KMS-11 (cell line): ENCODE results near the gene MRAP2.
"Not testable (repeated sequence)": the region's sequence is repeated elsewhere in the genome, so short reads cannot be mapped to it uniquely, and the experiment has no call there.

Experiments
- H2AFZ ChIP-seq: fragments of 200-600 bp; sonication (generic); 2 replicates; pipeline ENCODE4 v1.6.1; 2016; ENCODE audit warnings: antibody characterized with exemption, mixed run types, low read depth
- H3K27ac ChIP-seq: fragments of 200-600 bp; sonication (generic); 2 replicates; pipeline ENCODE4 v1.6.1; 2016; ENCODE audit warnings: mild to moderate bottlenecking, mixed run types
- H3K27me3 ChIP-seq: fragments of 200-600 bp; sonication (generic); 2 replicates; pipeline ENCODE4 v1.6.1; 2017; ENCODE audit warnings: mild to moderate bottlenecking, low read depth, mixed run types, moderate library complexity; ENCODE audit not compliant: insufficient read depth
- H3K36me3 ChIP-seq: fragments of 200-600 bp; sonication (generic); 2 replicates; pipeline ENCODE4 v1.6.1; 2017; ENCODE audit warnings: mild to moderate bottlenecking, mixed run types; ENCODE audit not compliant: insufficient read depth
- H3K4me1 ChIP-seq: fragments of 200-600 bp; sonication (generic); 2 replicates; pipeline ENCODE4 v1.6.1; 2016; ENCODE audit warnings: mild to moderate bottlenecking, low read depth, mixed run types; ENCODE audit not compliant: poor library complexity, severe bottlenecking
- H3K4me2 ChIP-seq: fragments of 200-600 bp; sonication (generic); 2 replicates; pipeline ENCODE4 v1.7.0; 2016; ENCODE audit warnings: mild to moderate bottlenecking, mixed run types
- H3K4me3 ChIP-seq: fragments of 200-600 bp; sonication (generic); IDR thresholded peaks from 2 replicates; pipeline ENCODE4 v1.6.1; 2017; ENCODE audit warnings: low read depth, low read length, mixed read lengths; ENCODE audit not compliant: insufficient read depth
- H3K79me2 ChIP-seq: fragments of 200-600 bp; sonication (generic); 2 replicates; pipeline ENCODE4 v1.6.1; 2016; ENCODE audit warnings: low read depth, mixed run types; ENCODE audit not compliant: insufficient read depth
- H3K9ac ChIP-seq: fragments of 200-600 bp; sonication (generic); 2 replicates; pipeline ENCODE4 v1.6.1; 2016; ENCODE audit warnings: mild to moderate bottlenecking, mixed run types
- H4K20me1 ChIP-seq: fragments of 200-600 bp; sonication (generic); 2 replicates; pipeline ENCODE4 v1.6.1; 2016; ENCODE audit warnings: mild to moderate bottlenecking, mixed run types; ENCODE audit not compliant: insufficient read depth
- TF ChIP-seq, protein P1 (sequence below): fragments of 200-600 bp; sonication (generic); conservative IDR thresholded peaks from 2 replicates; pipeline ENCODE4 v1.6.1; 2017; ENCODE audit warnings: low read depth, mild to moderate bottlenecking, antibody characterized with exemption, low read length, moderate library complexity, mixed read lengths

MRAP2 gene

DNA sequence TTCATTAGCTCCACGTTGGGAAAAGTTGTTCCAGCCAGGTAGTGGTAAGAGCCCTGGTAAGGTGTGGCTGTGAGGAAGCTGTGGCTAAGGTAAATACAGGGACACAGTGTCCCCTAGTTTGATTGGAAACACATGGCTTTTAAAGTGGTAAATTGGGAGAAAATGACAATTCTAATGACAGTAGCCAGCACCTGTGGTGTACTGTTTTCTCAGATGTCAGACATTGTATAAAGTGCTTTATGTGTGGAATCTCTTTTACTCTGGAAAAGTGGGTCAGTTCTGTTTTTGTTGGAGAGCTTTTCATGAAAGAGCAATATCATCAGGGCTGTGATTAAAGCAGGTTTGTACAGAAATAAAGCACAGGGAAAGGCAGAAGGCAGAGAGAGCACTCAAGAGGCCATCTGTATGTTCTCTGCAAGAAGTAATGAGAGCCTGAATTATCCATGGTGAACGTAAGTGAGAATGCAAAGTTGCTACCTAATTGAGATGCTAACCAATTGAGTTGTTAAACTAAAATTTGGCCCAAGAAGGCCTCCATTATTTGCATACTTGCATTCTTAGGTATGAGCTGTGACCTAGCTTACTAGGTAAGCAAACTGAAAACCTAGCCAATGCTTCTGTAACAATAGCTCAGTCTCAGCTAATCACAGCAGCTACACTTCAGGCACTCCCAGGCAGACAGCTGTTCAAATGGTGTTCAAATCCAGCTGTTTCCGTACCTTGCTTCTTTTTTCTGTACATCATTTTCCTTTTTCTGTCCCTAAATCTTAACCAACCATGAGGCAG lies 28.2 kb downstream of the MRAP2 start:
- Histone ChIP-seq H4K20me1 (no peaks in the 10 kb centered on the region), H3K4me2 (no peak overlapping the region), H3K27ac (no peak overlapping the region), H3K9ac (no peak overlapping the region), H2AFZ (no peak overlapping the region), H3K27me3 (no peaks in the 10 kb centered on the region), H3K4me1 (no peaks in the 10 kb centered on the region), H3K4me3 (no peak overlapping the region), H3K36me3 (no peaks in the 10 kb centered on the region), H3K79me2 (no peaks in the 10 kb centered on the region)
- TF ChIP-seq, protein P1, sequence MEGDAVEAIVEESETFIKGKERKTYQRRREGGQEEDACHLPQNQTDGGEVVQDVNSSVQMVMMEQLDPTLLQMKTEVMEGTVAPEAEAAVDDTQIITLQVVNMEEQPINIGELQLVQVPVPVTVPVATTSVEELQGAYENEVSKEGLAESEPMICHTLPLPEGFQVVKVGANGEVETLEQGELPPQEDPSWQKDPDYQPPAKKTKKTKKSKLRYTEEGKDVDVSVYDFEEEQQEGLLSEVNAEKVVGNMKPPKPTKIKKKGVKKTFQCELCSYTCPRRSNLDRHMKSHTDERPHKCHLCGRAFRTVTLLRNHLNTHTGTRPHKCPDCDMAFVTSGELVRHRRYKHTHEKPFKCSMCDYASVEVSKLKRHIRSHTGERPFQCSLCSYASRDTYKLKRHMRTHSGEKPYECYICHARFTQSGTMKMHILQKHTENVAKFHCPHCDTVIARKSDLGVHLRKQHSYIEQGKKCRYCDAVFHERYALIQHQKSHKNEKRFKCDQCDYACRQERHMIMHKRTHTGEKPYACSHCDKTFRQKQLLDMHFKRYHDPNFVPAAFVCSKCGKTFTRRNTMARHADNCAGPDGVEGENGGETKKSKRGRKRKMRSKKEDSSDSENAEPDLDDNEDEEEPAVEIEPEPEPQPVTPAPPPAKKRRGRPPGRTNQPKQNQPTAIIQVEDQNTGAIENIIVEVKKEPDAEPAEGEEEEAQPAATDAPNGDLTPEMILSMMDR: no peak

DNA sequence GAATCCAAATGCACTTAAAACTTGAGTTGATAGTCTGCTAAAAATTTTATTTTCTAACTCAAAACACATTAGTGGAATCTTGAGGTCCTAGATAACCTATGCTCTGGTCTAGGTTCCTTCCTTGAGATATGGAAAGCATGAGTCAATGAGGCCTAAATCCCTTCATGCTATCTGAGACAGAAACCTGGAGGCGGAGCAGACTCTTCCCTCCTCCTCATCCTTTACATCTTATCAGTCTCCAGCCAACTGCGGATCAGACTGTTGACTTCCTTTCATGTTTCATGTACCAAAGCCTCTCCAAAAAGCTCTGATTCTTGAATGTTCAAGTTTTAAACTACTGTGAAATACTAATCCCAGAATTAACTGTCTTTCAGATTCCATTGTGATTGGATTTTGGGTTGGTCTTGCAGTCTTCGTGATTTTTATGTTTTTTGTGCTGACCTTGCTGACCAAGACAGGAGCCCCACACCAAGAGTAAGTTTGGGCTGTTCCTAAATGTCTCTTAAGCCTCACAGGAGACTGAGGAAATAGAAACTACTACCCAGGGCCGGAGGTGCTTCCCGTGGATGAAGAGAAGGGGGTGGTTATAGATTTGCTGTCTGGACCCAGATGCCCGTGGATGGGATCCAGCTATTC lies 29.1 kb downstream of the MRAP2 start:
- Histone ChIP-seq H3K27ac (no peak overlapping the region), H2AFZ (no peak overlapping the region), H3K4me3 (no peak overlapping the region), H3K9ac (no peak overlapping the region), H3K79me2 (no peaks in the 10 kb centered on the region), H3K4me1 (no peaks in the 10 kb centered on the region), H4K20me1 (no peaks in the 10 kb centered on the region), H3K36me3 (no peaks in the 10 kb centered on the region), H3K4me2 (no peak overlapping the region), H3K27me3 (no peaks in the 10 kb centered on the region)
- TF ChIP-seq, protein P1: no peak

DNA sequence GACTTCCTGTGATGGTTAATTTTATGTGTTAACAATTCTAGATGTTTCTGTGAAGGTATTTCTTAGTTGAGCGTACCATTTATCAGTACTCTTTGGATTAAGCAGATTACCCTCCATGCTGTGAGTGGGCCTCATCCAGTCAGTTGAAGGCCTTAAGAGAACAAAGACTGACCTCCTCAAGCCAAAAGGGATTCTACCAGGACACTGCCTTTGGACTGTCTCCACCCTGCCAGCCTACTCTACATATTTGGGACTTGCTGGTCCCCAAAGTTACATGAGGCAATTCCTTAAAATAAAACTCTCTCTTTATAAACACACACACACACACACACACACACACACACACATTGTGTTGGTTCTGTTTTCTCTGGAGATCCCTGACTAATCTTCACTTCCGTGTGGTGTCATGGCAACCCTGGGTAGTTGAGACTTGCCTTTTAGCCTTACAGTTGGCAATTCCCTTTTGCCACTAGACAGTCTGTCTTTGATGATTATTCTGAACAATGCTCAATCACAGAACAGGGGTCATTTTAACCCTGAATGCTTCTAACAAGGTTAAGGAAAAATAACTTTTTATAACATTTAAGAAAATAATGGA lies 32.2 kb downstream of the MRAP2 start:
- Histone ChIP-seq H3K27me3 (no peaks in the 10 kb centered on the region), H3K4me1 (no peaks in the 10 kb centered on the region), H3K4me2 (no peak overlapping the region), H3K27ac (no peak overlapping the region), H3K79me2 (no peaks in the 10 kb centered on the region), H2AFZ (no peak overlapping the region), H3K9ac (no peak overlapping the region), H4K20me1 (no peaks in the 10 kb centered on the region), H3K36me3 (no peaks in the 10 kb centered on the region), H3K4me3 (no peak overlapping the region)
- TF ChIP-seq, protein P1: no peak

DNA sequence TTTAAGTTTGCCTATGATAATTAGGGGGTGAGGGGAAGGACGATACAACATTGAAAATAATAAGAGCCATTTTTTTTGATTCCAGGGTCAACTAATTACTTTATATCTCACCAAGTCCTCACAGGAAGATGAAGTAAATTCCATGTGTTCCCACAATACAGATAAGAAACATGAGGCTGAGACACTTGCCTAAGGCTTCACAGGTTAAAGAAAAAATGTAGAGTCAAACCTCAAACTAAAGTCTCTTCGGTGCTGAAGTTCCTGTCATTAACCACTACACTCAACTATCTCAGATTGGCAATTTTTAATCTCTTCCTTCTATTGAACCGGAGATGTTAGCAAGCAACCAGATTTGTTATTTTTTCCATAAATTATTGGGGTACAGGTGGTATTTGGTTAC lies 33.0 kb downstream of the MRAP2 start:
- H3K4me2 ChIP-seq: no peak overlapping the region
- no peaks in the 10 kb centered on the region for H4K20me1 ChIP-seq
- no peak overlapping the region for H3K9ac ChIP-seq
- no peak overlapping the region for H3K4me3 ChIP-seq
- H3K27ac ChIP-seq: no peak overlapping the region
- H3K36me3 ChIP-seq: no peaks in the 10 kb centered on the region
- H3K4me1 ChIP-seq: no peaks in the 10 kb centered on the region
- TF ChIP-seq, protein P1: no peak
- no peaks in the 10 kb centered on the region for H3K27me3 ChIP-seq
- no peaks in the 10 kb centered on the region for H3K79me2 ChIP-seq
- H2AFZ ChIP-seq: no peak overlapping the region

DNA sequence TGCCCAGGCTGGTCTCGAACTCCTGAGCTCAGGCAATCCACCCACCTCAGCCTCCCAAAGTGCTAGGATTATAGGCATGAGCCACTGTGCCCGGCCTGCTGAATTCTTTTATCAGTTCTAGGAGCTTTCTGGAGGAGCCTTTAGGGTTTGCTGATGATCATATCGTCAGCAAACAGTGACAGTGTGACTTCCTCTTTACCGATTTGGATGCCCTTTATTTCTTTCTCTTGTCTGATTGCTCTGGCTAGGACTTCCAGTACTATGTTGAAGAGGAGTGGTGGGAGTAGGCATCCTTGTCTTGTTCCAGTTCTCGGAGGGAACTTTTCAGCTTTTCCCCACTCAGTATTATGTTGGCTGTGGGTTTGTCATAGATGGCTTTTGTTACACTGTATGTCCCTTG lies 35.3 kb downstream of the MRAP2 start:
- H3K4me3 ChIP-seq, H3K9ac ChIP-seq, H3K27me3 ChIP-seq, H2AFZ ChIP-seq, H3K4me1 ChIP-seq, H3K27ac ChIP-seq, H3K4me2 ChIP-seq, H3K36me3 ChIP-seq, H3K79me2 ChIP-seq, H4K20me1 ChIP-seq: not testable (repeated sequence)
